Peyer's patch (tissue), 4 donors: ENCODE results near the gene TSPO. TPM values are rescaled to one million over a fixed set of nuclear protein-coding genes. Genes with fewer than 3 reads are reported as not detected.

Experiments used
- DNase-seq, 3 donors: peaks; one replicate each; pipeline ENCODE4 v3.0.0-alpha.2; 2017 to 2019
- H3K27ac ChIP-seq, 4 donors: fragments of 200-600 bp; sonication (generic); one replicate each; pipeline ENCODE4 v1.5.1; 2016 to 2019
- H3K27me3 ChIP-seq, 2 donors: fragments of 200-600 bp; sonication (generic); one replicate each; pipeline ENCODE4 v1.5.1; 2019
- H3K36me3 ChIP-seq, 3 donors: fragments of 200-600 bp; sonication (generic); one replicate each; pipeline ENCODE4 v1.5.1; 2016 to 2019
- H3K4me1 ChIP-seq, 4 donors: fragments of 200-600 bp; sonication (generic); one replicate each; pipeline ENCODE4 v1.5.1; 2016 to 2019
- H3K4me3 ChIP-seq, 4 donors: fragments of 200-600 bp; sonication (generic); 1 replicate in 3 of 4; 2 replicates in 1 of 4; pipeline ENCODE4 v1.5.1; 2016 to 2019; ENCODE audit warnings: mild to moderate bottlenecking in 1 of 4
- H3K9me3 ChIP-seq, 4 donors: fragments of 200-600 bp; sonication (generic); one replicate each; pipeline ENCODE4 v1.5.1; 2016 to 2019; ENCODE audit warnings: mild to moderate bottlenecking in 1 of 4
- CTCF ChIP-seq, 6 experiments: fragments of 450-650 bp in 4 of 6; fragments of 200-600 bp in 2 of 6; sonication (generic) in 1 of 6; IDR thresholded peaks; one replicate each; pipeline ENCODE4 v1.5.1; 2017 to 2019; ENCODE audit warnings: antibody characterized with exemption in 6 of 6, mild to moderate bottlenecking in 3 of 6, moderate library complexity in 1 of 6
- POLR2A ChIP-seq, 2 donors: fragments of 450-650 bp; IDR thresholded peaks; one replicate each; pipeline ENCODE4 v1.5.1; 2017; ENCODE audit warnings: antibody characterized with exemption in 2 of 2, mild to moderate bottlenecking in 2 of 2, moderate library complexity in 2 of 2
- total RNA-seq, 4 donors: library from RNA; depleted of rRNA; stranded (reverse); fragments of >200 nt; gene quantifications; one replicate each; pipeline ENCODE4 v1.1.0, GENCODE V29; 2016

TSPO gene
- total RNA-seq, 4 donors from 2014 or later, result 220 to 304 (median 270) TPM

GRCh38 chr22:43205748-43206508 is 54.6 kb downstream of the TSPO start:
- no peak for DNase-seq
- Histone ChIP-seq H3K36me3 (no peaks in the 10 kb centered on the region), H3K4me3 (no peak overlapping the region), H3K4me1 (no peaks in the 10 kb centered on the region), H3K27ac (no peak overlapping the region), H3K9me3 (no peaks in the 10 kb centered on the region), H3K27me3 (no peaks in the 10 kb centered on the region)
- no peak for TF ChIP-seq POLR2A (IDR thresholded peaks at IDR 0.05)
- no peak for TF ChIP-seq CTCF (IDR thresholded peaks at IDR 0.05)

GRCh38 chr22:43206509-43207161 is 55.3 kb downstream of the TSPO start:
- H3K27ac ChIP-seq, result no peak overlapping the region
- no peaks in the 10 kb centered on the region for H3K36me3 ChIP-seq
- no peak for DNase-seq
- H3K4me1 ChIP-seq, result no peaks in the 10 kb centered on the region
- H3K27me3 ChIP-seq, result no peaks in the 10 kb centered on the region
- TF ChIP-seq CTCF (IDR thresholded peaks at IDR 0.05) (no peak), POLR2A (IDR thresholded peaks at IDR 0.05) (no peak)
- no peaks in the 10 kb centered on the region for H3K9me3 ChIP-seq
- no peak overlapping the region for H3K4me3 ChIP-seq

- no peaks in the 10 kb centered on the region for H3K4me1 ChIP-seq
- H3K27me3 ChIP-seq, result no peaks in the 10 kb centered on the region
- no peak for DNase-seq
- H3K9me3 ChIP-seq, result no peaks in the 10 kb centered on the region
- H3K4me3 ChIP-seq, result no peak overlapping the region
- no peak overlapping the region for H3K27ac ChIP-seq
- no peak for TF ChIP-seq POLR2A (IDR thresholded peaks at IDR 0.05)
- TF ChIP-seq CTCF (IDR thresholded peaks at IDR 0.05), result no peak
- H3K36me3 ChIP-seq, result no peaks in the 10 kb centered on the region
Observed at GRCh38 chr22:43207386-43207785, 56.0 kb downstream of the TSPO start.

- no peaks in the 10 kb centered on the region for H3K36me3 ChIP-seq
- TF ChIP-seq POLR2A (IDR thresholded peaks at IDR 0.05), result no peak
- no peak for TF ChIP-seq CTCF (IDR thresholded peaks at IDR 0.05)
- H3K27ac ChIP-seq, result no peak overlapping the region
- no peak overlapping the region for H3K4me3 ChIP-seq
- H3K27me3 ChIP-seq, result no peaks in the 10 kb centered on the region
- no peak for DNase-seq
- H3K9me3 ChIP-seq, result no peaks in the 10 kb centered on the region
- no peaks in the 10 kb centered on the region for H3K4me1 ChIP-seq
Observed at GRCh38 chr22:43207849-43208702, 56.7 kb downstream of the TSPO start.

GRCh38 chr22:43208703-43209522 is 57.6 kb downstream of the TSPO start:
- TF ChIP-seq POLR2A (IDR thresholded peaks at IDR 0.05), result no peak
- TF ChIP-seq CTCF (IDR thresholded peaks at IDR 0.05), result no peak
- Histone ChIP-seq H3K27me3 (no peaks in the 10 kb centered on the region), H3K9me3 (no peaks in the 10 kb centered on the region), H3K36me3 (no peaks in the 10 kb centered on the region), H3K4me1 (no peaks in the 10 kb centered on the region), H3K27ac (no peak overlapping the region), H3K4me3 (no peak overlapping the region)
- DNase-seq, result no peak
